Erythroblast (primary cell): ENCODE results near the gene KRT13.

Source experiments
- GATA1 ChIP-seq: IDR thresholded peaks from 2 replicates; pipeline ENCODE4 v1.6.1; 2011; ENCODE audit warnings: low read depth, mild to moderate bottlenecking, control low read depth, low read length, moderate library complexity
- POLR2A ChIP-seq: IDR thresholded peaks from 2 replicates; pipeline ENCODE4 v1.6.1; 2011; ENCODE audit warnings: mild to moderate bottlenecking, low read length

DNA sequence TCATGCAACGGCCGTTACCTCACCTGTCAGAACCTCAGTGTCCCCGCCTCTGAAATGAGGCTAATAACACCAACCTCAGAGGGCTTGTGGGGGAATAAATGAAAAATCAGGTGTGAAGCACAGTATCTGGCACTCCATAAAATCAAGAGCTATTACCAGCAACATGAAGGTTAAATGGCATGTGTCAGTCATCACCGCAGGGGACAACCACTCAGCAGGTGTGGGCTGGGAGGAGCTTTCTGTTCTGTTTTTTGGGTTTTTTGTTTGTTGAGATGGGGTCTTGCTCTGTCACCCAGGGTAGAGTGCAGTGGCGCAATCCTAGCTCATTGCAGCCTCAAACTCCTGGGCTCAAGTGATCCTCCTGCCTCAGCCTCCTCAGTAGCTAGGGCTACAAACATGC is 39.5 kb upstream of the KRT13 start:
- TF ChIP-seq POLR2A, result no peak
- TF ChIP-seq GATA1, result no peak
